Heart left ventricle (tissue), 13 donors: ENCODE results near the gene ALDH1L1.

Experiments used
- POLR2A ChIP-seq, 2 donors: fragments of 450-650 bp; IDR thresholded peaks; one replicate each; pipeline ENCODE4 v1.6.1; 2017; ENCODE audit warnings: antibody characterized with exemption in 2 of 2, mild to moderate bottlenecking in 2 of 2, moderate library complexity in 2 of 2
- TF ChIP-seq, protein P1 (sequence below), 12 donors: fragments of 200-600 bp; sonication (generic) in 4 of 12; IDR thresholded peaks; one replicate each; pipeline versions ENCODE4 v1.5.0 to v1.8.0; 2018 to 2022; ENCODE audit warnings: antibody characterized with exemption in 12 of 12, mild to moderate bottlenecking in 5 of 12
- donor health status: ischemic (EF 13 %, LVEDD 7.1; RV severe dilation, severe dysfunction).
- donor health status: DM: no; HTN: yes; CAD: no.
- donor health status: DM: no; HTN: no; CAD: no.
- donor health status: ischemic (EF 25% LVEDD 6.9; RV normal size, moderate dysfunction).
- donor health status: ischemic (EF 25% LVEDD 5.7; RV mildly dilated, moderate dysfunction).
- donor health status: ischemic (EF 35%, LVEDD 5.7; RV mildly dilated, moderate dysfunction).
- donor health status: nonischemic (EF 11% LVEDD 7.7; RV severe dilation, severe dysfunction).
- donor health status: DM: yes; HTN: yes; CAD: no.
- donor health status: PGD.
- donor health status: ischemic (EF 29% LVEDD 5.4; RV normal size, mild dysfunction).
- donor health status: nonischemic (EF 23%, LVEDD 6.1; RV moderate dilation, normal function).

DNA sequence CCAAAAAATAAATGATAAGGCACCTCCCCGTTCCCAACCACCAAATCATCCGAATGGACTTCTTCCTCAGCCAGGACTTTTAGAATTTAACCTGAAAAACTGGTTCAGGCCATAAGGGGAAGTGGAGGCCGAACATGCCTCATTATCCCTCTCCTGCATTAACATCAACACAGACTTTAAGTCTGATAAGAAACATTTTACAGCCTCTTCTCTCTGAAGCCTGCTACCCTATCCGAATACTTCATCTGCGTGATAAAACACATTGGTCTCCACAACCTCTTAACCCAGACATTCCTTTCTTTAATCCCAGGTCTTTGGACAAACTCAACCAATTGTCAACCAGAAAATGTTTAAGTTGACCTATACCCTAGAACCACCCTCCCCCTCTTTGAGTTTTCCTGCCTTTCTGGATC is 95.6 kb downstream of the ALDH1L1 start:
- TF ChIP-seq POLR2A (IDR thresholded peaks at IDR 0.05), result no peak
- TF ChIP-seq, protein P1, sequence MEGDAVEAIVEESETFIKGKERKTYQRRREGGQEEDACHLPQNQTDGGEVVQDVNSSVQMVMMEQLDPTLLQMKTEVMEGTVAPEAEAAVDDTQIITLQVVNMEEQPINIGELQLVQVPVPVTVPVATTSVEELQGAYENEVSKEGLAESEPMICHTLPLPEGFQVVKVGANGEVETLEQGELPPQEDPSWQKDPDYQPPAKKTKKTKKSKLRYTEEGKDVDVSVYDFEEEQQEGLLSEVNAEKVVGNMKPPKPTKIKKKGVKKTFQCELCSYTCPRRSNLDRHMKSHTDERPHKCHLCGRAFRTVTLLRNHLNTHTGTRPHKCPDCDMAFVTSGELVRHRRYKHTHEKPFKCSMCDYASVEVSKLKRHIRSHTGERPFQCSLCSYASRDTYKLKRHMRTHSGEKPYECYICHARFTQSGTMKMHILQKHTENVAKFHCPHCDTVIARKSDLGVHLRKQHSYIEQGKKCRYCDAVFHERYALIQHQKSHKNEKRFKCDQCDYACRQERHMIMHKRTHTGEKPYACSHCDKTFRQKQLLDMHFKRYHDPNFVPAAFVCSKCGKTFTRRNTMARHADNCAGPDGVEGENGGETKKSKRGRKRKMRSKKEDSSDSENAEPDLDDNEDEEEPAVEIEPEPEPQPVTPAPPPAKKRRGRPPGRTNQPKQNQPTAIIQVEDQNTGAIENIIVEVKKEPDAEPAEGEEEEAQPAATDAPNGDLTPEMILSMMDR (IDR thresholded peaks at IDR 0.05), result no peak
